DND-41 (cell line): ENCODE results near the gene PRICKLE3.
"Not testable (repeated sequence)": the region's sequence is repeated elsewhere in the genome, so short reads cannot be mapped to it uniquely, and the experiment has no call there.

Experiments used
- ATAC-seq: fragments of 200-7000 bp; cut with Tn5 transposase; 3 replicates; pipeline ENCODE4 v1.9.1; 2021; ENCODE audit warnings: low read depth; ENCODE audit not compliant: insufficient read depth
- DNase-seq: peaks from one replicate; pipeline ENCODE4 v3.0.0-alpha.2; 2020
- H2AFZ ChIP-seq: 2 replicates; pipeline ENCODE4 v1.6.0; 2012; ENCODE audit warnings: low read depth, low read length
- H3K27ac ChIP-seq: 2 replicates; pipeline ENCODE4 v1.5.1; 2012; ENCODE audit warnings: low read length, inconsistent platforms
- H3K27me3 ChIP-seq: fragments of 200-600 bp; sonication (generic); 2 replicates; pipeline ENCODE4 v1.6.0; 2012; ENCODE audit warnings: low read length, mild to moderate bottlenecking, inconsistent platforms; ENCODE audit not compliant: insufficient read depth, poor library complexity
- H3K36me3 ChIP-seq: 2 replicates; pipeline ENCODE4 v1.5.1; 2012; ENCODE audit warnings: low read length, inconsistent platforms; ENCODE audit not compliant: insufficient read depth
- H3K4me1 ChIP-seq: 2 replicates; pipeline ENCODE4 v1.5.1; 2012; ENCODE audit warnings: mild to moderate bottlenecking, low read length; ENCODE audit not compliant: insufficient read depth
- H3K4me2 ChIP-seq: 2 replicates; pipeline ENCODE4 v1.6.0; 2012; ENCODE audit warnings: mild to moderate bottlenecking, moderate library complexity, low read length, inconsistent platforms; ENCODE audit not compliant: insufficient read depth
- H3K4me3 ChIP-seq, 2 experiments: fragments of 200-600 bp in 1 of 2; shearing (Covaris generic) in 1 of 2; 2 replicates each; pipeline ENCODE4 v1.5.1; 2012 to 2016; ENCODE audit warnings: inconsistent platforms in 2 of 2, low read length in 2 of 2, mild to moderate bottlenecking in 2 of 2, low read depth in 1 of 2, moderate library complexity in 1 of 2
- H3K79me2 ChIP-seq: 2 replicates; pipeline ENCODE4 v1.6.0; 2012; ENCODE audit warnings: low read length, inconsistent platforms; ENCODE audit not compliant: insufficient read depth
- H3K9ac ChIP-seq: 2 replicates; pipeline ENCODE4 v1.6.0; 2012; ENCODE audit warnings: low read depth, mild to moderate bottlenecking, inconsistent platforms, low read length, moderate library complexity
- H3K9me3 ChIP-seq: 2 replicates; pipeline ENCODE4 v1.5.1; 2012; ENCODE audit warnings: low read length, moderate library complexity, mild to moderate bottlenecking, inconsistent platforms; ENCODE audit not compliant: insufficient read depth, severe bottlenecking
- H4K20me1 ChIP-seq: 2 replicates; pipeline ENCODE4 v1.6.0; 2012; ENCODE audit warnings: low read length; ENCODE audit not compliant: insufficient read depth
- CTCF ChIP-seq: IDR thresholded peaks from 2 replicates; pipeline ENCODE4 v1.5.1; 2012; ENCODE audit warnings: borderline replicate concordance, low read length, moderate library complexity, mild to moderate bottlenecking; ENCODE audit not compliant: poor library complexity, severe bottlenecking; ENCODE audit errors: extremely low read depth
- EZH2 ChIP-seq: IDR thresholded peaks from 3 replicates; pipeline ENCODE4 v1.6.1; 2012; ENCODE audit warnings: borderline replicate concordance, low read depth, mild to moderate bottlenecking, moderate library complexity, low read length, inconsistent platforms; ENCODE audit not compliant: severe bottlenecking

The PRICKLE3 gene

GRCh38 chrX:49137492-49137891 is 48.7 kb downstream of the PRICKLE3 start:
- H3K79me2 ChIP-seq, result no peaks in the 10 kb centered on the region
- H3K36me3 ChIP-seq, result no peaks in the 10 kb centered on the region
- H3K4me3 ChIP-seq, result no peak overlapping the region
- DNase-seq (no peak), ATAC-seq (no peak)
- H3K9me3 ChIP-seq, result peaks cover 20% of the 10 kb centered on the region
- H4K20me1 ChIP-seq, result no peaks in the 10 kb centered on the region
- TF ChIP-seq EZH2, result no peak
- no peak for TF ChIP-seq CTCF
- H3K27ac ChIP-seq, result no peak overlapping the region
- H2AFZ ChIP-seq, result no peak overlapping the region
- no peaks in the 10 kb centered on the region for H3K27me3 ChIP-seq
- H3K4me1 ChIP-seq, result no peaks in the 10 kb centered on the region
- no peak overlapping the region for H3K4me2 ChIP-seq
- no peak overlapping the region for H3K9ac ChIP-seq

- Histone ChIP-seq H3K27me3 (no peaks in the 10 kb centered on the region), H3K79me2 (no peaks in the 10 kb centered on the region), H3K9ac (no peak overlapping the region), H3K4me1 (no peaks in the 10 kb centered on the region), H3K36me3 (no peaks in the 10 kb centered on the region), H3K4me2 (no peak overlapping the region), H3K4me3 (no peak overlapping the region), H3K27ac (no peak overlapping the region), H2AFZ (no peak overlapping the region; the same call in 1 of the 2 replicates), H4K20me1 (no peaks in the 10 kb centered on the region), H3K9me3 (no peaks in the 10 kb centered on the region)
- DNase-seq, result no peak
- no peak for TF ChIP-seq EZH2
- no peak for TF ChIP-seq CTCF
- ATAC-seq, result no peak
These were observed 52.4 kb downstream of the PRICKLE3 start for GRCh38 chrX:49133759-49134158.

GRCh38 chrX:49132275-49132674 is 53.9 kb downstream of the PRICKLE3 start:
- H4K20me1 ChIP-seq, DNase-seq, H2AFZ ChIP-seq, H3K9ac ChIP-seq, H3K4me2 ChIP-seq, H3K4me3 ChIP-seq, H3K36me3 ChIP-seq, ATAC-seq, H3K27ac ChIP-seq, H3K27me3 ChIP-seq, H3K4me1 ChIP-seq, H3K9me3 ChIP-seq, H3K79me2 ChIP-seq: not testable (repeated sequence)

- no peak for DNase-seq
- Histone ChIP-seq H3K9ac (no peak overlapping the region), H3K4me3 (no peak overlapping the region), H3K79me2 (no peaks in the 10 kb centered on the region), H2AFZ (no peak overlapping the region), H3K27me3 (no peaks in the 10 kb centered on the region), H3K9me3 (no peaks in the 10 kb centered on the region), H3K27ac (no peak overlapping the region), H4K20me1 (no peaks in the 10 kb centered on the region), H3K4me2 (no peak overlapping the region), H3K36me3 (no peaks in the 10 kb centered on the region), H3K4me1 (no peaks in the 10 kb centered on the region)
- no peak for TF ChIP-seq EZH2
- no peak for TF ChIP-seq CTCF
- ATAC-seq, result no peak
These were observed 56.7 kb downstream of the PRICKLE3 start for GRCh38 chrX:49129427-49129826.

- H3K27ac ChIP-seq, H3K27me3 ChIP-seq, H3K36me3 ChIP-seq, H3K4me3 ChIP-seq, DNase-seq, H4K20me1 ChIP-seq, H3K4me1 ChIP-seq, ATAC-seq, H3K9me3 ChIP-seq, H2AFZ ChIP-seq, H3K4me2 ChIP-seq, H3K9ac ChIP-seq: not testable (repeated sequence)
- H3K79me2 ChIP-seq, result peaks cover 11% of the 10 kb centered on the region
These were observed 58.4 kb downstream of the PRICKLE3 start for GRCh38 chrX:49127742-49128258.
